HCEC 1CT (cell line): ENCODE measurements around the gene FRY.

Experiments
- DNase-seq: peaks from one replicate; pipeline ENCODE4 v3.0.0-alpha.2; 2017

The FRY gene

DNA sequence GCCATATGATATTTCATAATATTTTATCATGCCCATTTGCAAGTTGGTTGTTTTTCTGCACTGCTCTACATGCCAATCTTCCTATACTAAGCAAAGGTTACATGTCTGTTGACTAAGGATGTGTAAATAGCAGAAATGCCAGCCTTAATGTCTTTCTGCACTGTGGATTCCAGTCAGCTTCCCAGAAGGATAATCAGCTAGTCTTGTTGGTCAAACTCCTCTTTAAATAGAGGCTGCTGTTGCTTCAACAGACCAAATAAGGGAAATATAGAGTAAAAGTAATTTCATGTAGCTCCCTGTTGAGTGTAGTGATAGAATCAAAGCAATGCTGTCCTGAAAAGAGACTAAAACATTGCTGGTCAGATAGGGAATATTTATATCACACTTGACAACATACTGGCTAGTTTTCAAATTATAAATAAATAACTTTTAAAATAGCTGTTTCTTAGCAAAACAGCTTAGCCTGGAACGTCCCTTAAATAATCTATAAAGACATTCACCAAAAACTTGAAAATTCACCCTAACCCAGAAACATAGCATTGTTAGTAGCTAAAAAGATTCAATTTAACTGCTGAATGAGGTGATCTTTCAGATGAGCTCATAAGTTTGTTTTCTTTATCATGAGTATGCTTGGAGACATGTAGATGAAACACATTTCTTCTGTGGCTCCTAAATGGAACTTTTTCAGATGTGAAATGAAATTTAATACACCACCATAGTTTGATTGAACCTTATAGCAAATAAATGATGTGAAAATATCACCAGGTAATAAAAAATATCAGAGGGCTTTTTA, 56.6 kb downstream of the FRY start:
- DNase-seq = no peak

DNA sequence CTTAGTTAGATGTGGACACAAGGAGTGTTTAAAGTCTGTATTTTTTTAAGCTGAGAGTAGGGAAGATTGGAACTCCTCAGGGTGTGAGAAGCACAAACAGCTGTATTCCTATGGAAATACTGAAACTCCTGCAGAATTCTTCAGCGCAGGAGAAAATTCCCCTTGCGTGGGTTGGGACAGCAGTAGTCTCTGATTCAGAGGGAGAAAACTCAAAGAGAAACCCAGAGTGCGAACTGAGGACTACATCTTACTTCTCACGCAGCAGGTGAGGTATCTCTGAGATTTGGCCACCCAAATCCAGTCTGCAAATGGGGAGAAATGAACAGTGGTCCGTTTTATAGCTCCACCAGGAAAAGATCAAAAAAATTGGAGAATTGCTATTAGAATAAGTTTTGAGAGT, 60.9 kb downstream of the FRY start:
- DNase-seq = no peak

- no peak for DNase-seq
Measured at GRCh38 chr13:32093006-32093405, 61.4 kb downstream of the FRY start.

DNA sequence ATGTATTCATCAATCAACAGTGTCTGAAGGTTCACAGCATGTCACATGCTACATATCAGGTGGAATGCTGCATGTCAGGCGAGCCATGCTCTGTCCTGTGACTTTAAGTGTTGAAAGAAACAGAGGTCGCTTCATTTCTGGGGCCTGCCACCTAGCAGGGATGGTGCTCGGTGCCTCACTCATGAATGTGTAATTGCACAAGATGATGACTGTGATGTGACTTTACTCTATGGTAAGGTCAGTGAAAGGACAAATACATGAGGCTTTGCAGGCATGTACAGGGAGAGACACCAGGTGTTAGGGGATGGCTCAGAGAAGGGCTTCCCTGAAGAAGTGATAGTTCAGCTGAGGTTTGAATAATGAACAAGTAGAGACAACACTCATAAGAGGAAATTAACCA, 66.7 kb downstream of the FRY start:
- DNase-seq = no peak

- DNase-seq = no peak
Measured at GRCh38 chr13:32105653-32106313, 74.2 kb downstream of the FRY start.

DNA sequence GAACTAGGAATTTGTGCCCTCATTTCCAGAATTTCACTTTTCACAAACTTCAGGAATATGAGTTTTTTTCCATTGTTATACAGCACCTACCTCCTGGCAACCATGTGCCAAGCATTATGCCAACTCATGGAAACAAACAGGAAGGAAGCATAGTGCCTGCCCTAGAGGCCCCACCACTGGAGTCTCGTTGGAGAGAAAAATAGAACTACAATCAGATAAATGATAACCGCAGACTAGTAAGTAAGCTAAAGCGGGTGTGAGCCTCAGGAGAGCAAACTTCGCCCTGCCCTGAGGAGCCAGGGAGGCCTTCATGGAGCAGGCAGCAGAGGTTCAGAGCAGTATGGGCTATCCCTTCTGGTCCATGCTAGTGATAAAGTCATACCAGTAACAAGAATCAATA, 75.9 kb downstream of the FRY start:
- no peak for DNase-seq

DNA sequence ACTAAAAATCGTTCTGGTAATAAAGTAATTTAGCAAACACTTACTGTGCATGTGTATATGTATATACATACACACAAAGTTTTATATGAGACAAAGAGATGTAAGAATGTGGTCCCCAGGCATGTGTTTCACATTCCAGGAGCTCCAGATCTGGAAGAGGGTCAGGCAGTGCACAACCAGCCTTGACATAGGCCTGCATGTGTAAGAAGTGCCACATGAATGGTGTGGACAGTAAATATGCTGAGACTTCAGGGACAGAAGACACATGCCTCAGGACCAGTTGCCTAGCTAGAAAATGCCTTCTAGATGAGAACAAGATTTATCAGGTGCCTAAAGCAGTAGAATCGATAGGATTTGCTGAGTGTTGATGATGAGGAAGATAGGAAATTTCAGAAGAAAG, 76.4 kb downstream of the FRY start:
- no peak for DNase-seq

DNA sequence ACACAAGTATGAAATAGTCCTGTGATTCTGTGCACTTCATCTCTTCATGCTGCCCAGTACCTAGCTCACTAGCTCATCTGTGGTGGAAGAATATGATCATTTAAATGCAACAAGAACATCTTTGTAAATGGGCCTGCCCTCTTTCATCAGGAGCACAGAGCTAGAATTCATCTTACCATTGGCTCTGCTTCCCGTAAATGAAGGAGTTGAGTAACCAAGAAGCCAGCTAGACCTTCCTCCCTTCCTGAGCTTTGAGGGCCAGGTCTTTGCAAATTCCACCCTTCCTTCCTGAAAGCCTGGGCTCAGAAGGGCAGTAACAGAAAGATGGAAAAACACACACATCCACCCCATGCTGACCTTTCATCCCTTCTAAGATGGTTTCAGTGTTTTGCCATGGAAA, 82.0 kb downstream of the FRY start:
- no peak for DNase-seq

GRCh38 chr13:32114284-32114950, 82.8 kb downstream of the FRY start:
- no peak for DNase-seq

DNA sequence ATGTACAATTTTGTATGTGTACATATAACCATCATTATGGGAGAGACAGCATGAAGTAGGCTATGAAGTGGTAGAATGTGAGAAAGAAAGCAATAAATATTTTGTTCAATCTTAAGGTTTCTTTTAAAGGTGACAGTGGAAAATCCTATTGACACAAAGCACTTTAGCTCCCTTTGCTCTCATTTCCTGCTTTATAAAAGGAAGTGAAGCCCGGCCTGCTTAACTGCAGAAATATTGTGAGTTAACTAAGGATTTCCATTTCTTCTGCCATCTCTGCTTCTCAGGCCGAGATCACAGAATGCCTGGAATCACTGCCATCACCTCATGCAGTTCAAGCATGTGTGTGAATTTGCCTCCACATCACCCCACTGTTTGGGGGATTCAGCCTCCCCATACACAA, 83.5 kb downstream of the FRY start:
- DNase-seq = no peak

DNA sequence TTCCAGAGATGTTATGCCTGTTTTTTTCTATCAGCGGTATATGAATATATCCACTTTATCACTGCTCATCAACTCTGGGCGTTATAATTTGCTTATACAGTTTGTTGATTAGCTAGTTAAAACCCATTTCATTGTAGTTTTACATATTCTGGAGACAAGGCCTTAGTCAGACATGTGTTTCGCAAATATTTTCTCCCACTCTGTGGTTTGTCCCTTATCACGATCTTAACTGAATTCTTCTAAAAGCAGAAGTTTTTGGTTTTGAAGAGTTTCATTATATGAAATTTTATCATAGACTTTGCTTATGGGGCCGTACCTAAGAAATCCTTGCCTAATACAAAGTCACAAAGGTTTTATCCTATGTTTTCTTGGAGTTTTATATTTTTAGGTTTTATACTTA, 84.6 kb downstream of the FRY start:
- DNase-seq = no peak

DNA sequence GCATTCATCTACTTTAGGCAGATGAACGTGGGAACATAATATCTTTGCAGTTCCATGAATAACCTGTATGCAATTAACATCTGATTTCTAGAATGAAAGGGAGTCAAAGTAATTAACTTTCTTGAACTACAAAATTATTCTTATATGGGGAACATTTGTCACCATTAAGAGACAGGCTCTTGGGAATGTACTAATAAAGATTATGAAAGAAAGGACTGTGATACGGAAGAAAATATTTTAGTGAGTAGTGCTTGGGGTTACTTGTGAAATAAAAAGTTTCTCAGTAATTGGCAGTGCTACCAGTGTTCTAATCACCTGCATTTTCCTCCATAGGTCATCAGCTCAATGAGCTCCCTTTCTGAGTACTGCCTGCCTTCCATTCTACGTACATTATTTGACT, 85.4 kb downstream of the FRY start:
- no peak for DNase-seq

DNA sequence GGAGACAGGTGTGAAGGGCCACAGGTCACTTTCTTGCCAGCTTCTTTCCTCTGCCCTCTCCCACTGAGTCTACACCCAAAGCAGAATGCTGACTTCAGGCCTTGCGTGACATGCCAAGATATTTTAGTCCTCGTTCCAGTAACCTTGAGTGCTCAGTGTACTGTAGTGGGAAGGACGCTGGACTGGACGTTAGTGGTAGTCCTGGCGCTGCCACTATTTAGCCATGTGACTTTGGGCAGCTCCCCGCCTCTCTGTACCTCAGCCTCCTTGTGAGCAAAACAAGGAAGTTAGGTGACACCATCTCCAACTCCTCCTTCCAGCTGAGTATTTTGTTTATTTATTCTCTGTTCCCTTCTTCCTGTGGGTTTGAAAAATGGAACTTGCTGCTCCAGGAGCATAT, 86.1 kb downstream of the FRY start:
- DNase-seq = no peak

- DNase-seq = no peak
Measured at GRCh38 chr13:32121316-32121715, 89.7 kb downstream of the FRY start.

GRCh38 chr13:32124743-32125142, 93.2 kb downstream of the FRY start:
- no peak for DNase-seq

GRCh38 chr13:32125221-32125689, 93.7 kb downstream of the FRY start:
- DNase-seq = no peak

DNA sequence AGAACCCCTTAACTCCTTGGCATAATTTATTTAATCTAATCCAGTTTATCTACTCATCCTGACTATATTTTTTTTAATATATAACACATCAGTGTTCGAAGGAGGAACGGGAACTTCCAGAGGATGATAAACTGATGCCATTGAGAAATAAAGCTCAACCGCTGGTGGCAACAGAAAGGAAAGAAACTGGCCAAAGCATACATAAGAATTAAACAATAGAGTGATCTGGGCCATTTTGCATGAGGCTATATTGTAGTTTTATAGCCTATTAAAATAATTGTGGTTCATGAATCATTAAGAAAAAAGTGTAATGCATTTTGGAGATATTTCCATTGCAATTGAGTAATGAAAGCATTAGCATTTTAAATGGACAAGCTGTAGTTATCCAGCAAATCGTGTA, 94.2 kb downstream of the FRY start:
- peak; percentile 5 for DNase-seq

GRCh38 chr13:32126278-32126677, 94.7 kb downstream of the FRY start:
- DNase-seq = peak; percentile 41

GRCh38 chr13:32126756-32127155, 95.2 kb downstream of the FRY start:
- DNase-seq = peak; percentile 65

- no peak for DNase-seq
Measured at GRCh38 chr13:32127691-32128090, 96.1 kb downstream of the FRY start.

- peak; percentile 61 for DNase-seq
Measured at GRCh38 chr13:32134241-32135055, 102.9 kb downstream of the FRY start.

GRCh38 chr13:32135056-32135390, 103.4 kb downstream of the FRY start:
- peak; percentile 7 for DNase-seq

- peak; percentile 69 for DNase-seq
Measured at GRCh38 chr13:32135655-32136054, 104.1 kb downstream of the FRY start.
